Measurements from ENCODE around the gene MCF2L.

DNA sequence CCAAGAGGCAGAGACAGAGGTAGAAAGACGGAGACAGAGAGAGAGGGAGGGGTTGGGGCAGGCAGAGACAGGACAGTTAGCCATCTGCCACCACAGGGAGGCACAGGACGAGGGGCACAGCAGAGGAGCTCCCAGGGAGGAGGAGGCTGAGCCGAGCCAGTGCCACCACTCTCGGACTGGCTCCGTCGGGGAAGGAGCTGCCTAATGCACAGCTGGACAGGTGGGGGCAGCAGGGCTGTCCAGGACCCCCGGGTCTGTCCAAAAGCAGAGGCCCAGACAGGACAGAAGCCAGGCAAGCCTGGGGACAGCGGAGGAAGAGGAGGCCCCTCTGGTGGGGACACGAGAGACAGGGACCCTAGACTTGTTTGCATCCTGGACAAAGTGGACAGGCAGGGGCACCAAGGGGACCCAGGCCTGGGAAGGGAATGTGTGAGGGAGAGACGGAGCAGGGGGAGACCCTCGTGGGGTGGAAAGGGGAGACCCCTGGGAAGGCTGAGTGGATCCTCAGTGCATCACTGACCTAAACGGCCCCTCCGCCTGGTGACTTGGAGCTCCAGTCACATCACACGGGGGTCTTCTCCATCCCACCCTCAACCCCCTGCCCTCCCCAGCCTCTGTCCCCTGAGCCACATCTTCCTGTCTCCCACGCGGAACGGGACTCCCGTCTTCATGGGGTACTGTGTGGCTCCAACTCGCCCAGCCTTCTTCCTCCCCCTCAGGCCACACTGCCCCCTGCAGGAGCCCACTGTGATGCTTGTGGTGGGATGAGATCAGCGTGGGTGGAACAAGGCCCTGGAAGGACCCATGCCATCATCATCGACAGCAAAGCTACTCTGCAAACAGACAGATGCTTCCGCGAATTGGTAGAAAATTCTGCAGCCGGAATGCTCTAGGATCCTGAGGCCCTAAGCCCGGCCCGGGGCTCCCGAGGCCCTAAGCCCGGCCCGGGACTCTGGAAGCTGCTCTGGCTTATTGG lies 154.5 kb downstream of the MCF2L start:
- TF ChIP-seq CTCF (IDR thresholded peaks at IDR 0.05) (no peak), POLR2AphosphoS5 (IDR thresholded peaks at IDR 0.05) (no peak), POLR2A (IDR thresholded peaks at IDR 0.05) (no peak)

Data from breast epithelium (tissue), 3 donors.